Transverse colon (tissue), 4 donors: Measurements from ENCODE around the gene DMXL1. TPM values are rescaled to one million over a fixed set of nuclear protein-coding genes. Genes with fewer than 3 reads are reported as not detected.
"Not testable (repeated sequence)": the region's sequence is repeated elsewhere in the genome, so short reads cannot be mapped to it uniquely, and the experiment has no call there.

Experiments used
- DNase-seq: peaks from one replicate; pipeline ENCODE4 v3.0.0-alpha.2; 2019
- H3K27ac ChIP-seq, 4 donors: fragments of 200-600 bp; sonication (generic); 2 replicates each; pipeline ENCODE4 v1.5.1; 2016 to 2018; ENCODE audit warnings: inconsistent platforms in 4 of 4
- H3K27me3 ChIP-seq: fragments of 200-600 bp; sonication (generic); 2 replicates; pipeline ENCODE4 v1.5.1; 2017; ENCODE audit warnings: inconsistent platforms
- H3K36me3 ChIP-seq, 4 donors: fragments of 200-600 bp; sonication (generic); 2 replicates each; pipeline ENCODE4 v1.5.1; 2017 to 2019; ENCODE audit warnings: inconsistent platforms in 4 of 4
- H3K4me1 ChIP-seq, 4 donors: fragments of 200-600 bp; sonication (generic); 2 replicates each; pipeline ENCODE4 v1.5.1; 2017 to 2020; ENCODE audit warnings: inconsistent platforms in 4 of 4
- H3K4me3 ChIP-seq, 4 donors: fragments of 200-600 bp; sonication (generic); 1 replicate in 1 of 4; 2 replicates in 3 of 4; pipeline versions ENCODE4 v1.5.1 to v1.6.1; 2017 to 2019; ENCODE audit warnings: inconsistent platforms in 4 of 4
- H3K9me3 ChIP-seq, 2 donors: fragments of 200-600 bp; sonication (generic); 2 replicates each; pipeline ENCODE4 v1.5.1; 2017 to 2019; ENCODE audit warnings: inconsistent platforms in 2 of 2
- EP300 ChIP-seq: sonication (generic); formaldehyde crosslinking; IDR thresholded peaks from one replicate; pipeline ENCODE4 v1.6.1; 2017; ENCODE audit warnings: antibody characterized with exemption, low read depth
- POLR2A ChIP-seq: fragments of 450-650 bp; IDR thresholded peaks from one replicate; pipeline ENCODE4 v1.6.1; 2016; ENCODE audit warnings: antibody characterized with exemption, mild to moderate bottlenecking, moderate library complexity
- POLR2AphosphoS5 ChIP-seq, 3 donors: sonication (generic); formaldehyde crosslinking; IDR thresholded peaks; one replicate each; pipeline ENCODE4 v1.6.1; 2016; ENCODE audit warnings: antibody characterized with exemption in 3 of 3
- WGBS, 2 donors: methylation state at CpG; one replicate each; pipeline ENCODE4 v1.1.5; 2018; ENCODE audit warnings: low coverage in 1 of 2; 5-methylcytosine and 5-hydroxymethylcytosine counted together
- in situ Hi-C, 4 donors: fragments of 200-750 bp; cut with MboI; loops; one replicate each; pipeline versions ENCODE4 v1.15.0 to v1.15.1; 2017; ENCODE audit warnings: low sequenced_read_pairs in 3 of 4, low pct_ligation_motif_present in 1 of 4, low pct_unique_long_range_greater_than_20kb in 1 of 4
- intact Hi-C: fragments of 100-400 bp; cut with DNase I; formaldehyde crosslinking; loops from one replicate; pipeline ENCODE4 v1.15.1; 2023; ENCODE audit warnings: low total_unique reads
- total RNA-seq, 4 donors: library from RNA; depleted of rRNA; stranded (reverse); fragments of >200 nt; gene quantifications; one replicate each; pipeline ENCODE4 v1.1.0, GENCODE V29; 2016
- TF ChIP-seq, protein P1 (sequence below), 5 experiments: fragments of 200-600 bp in 3 of 5; fragments of 450-650 bp in 2 of 5; sonication (generic) in 3 of 5; IDR thresholded peaks; 1 replicate in 2 of 5; 2 replicates in 3 of 5; pipeline ENCODE4 v1.5.1; 2016 to 2017; ENCODE audit warnings: antibody characterized with exemption in 5 of 5, inconsistent platforms in 3 of 5, mild to moderate bottlenecking in 2 of 5, moderate library complexity in 1 of 5

DMXL1 gene
- total RNA-seq, 4 donors from 2014 or later = 44.6 to 84.8 (median 58.2) TPM

DNA sequence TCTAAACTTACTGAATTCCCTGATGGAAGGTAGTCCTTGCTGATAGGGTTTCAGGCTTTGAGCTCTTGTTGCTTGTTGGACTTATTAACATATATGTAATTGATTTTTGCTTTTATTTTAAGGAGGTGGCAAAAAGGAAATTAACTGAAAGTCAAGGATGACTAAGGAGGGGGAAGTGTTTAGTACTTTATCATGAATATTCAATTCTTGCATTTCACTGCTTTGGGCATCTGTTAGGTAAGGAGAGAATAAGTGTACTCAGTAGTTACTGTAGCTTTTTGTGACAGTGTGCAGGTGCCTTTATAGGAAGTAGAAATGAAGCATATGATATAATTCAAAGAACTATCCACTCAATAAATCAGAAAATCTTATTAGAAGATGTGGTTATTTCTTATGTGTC lies 47.1 kb downstream of the DMXL1 start:
- TF ChIP-seq POLR2A = no peak
- TF ChIP-seq POLR2AphosphoS5 (IDR thresholded peaks at IDR 0.05) = no peak
- TF ChIP-seq, protein P1, sequence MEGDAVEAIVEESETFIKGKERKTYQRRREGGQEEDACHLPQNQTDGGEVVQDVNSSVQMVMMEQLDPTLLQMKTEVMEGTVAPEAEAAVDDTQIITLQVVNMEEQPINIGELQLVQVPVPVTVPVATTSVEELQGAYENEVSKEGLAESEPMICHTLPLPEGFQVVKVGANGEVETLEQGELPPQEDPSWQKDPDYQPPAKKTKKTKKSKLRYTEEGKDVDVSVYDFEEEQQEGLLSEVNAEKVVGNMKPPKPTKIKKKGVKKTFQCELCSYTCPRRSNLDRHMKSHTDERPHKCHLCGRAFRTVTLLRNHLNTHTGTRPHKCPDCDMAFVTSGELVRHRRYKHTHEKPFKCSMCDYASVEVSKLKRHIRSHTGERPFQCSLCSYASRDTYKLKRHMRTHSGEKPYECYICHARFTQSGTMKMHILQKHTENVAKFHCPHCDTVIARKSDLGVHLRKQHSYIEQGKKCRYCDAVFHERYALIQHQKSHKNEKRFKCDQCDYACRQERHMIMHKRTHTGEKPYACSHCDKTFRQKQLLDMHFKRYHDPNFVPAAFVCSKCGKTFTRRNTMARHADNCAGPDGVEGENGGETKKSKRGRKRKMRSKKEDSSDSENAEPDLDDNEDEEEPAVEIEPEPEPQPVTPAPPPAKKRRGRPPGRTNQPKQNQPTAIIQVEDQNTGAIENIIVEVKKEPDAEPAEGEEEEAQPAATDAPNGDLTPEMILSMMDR (IDR thresholded peaks at IDR 0.05) = no peak
- TF ChIP-seq EP300 = no peak
- H3K27ac ChIP-seq = no peak overlapping the region
- DNase-seq = no peak
- H3K4me3 ChIP-seq = no peak overlapping the region
- H3K27me3 ChIP-seq = no peaks in the 10 kb centered on the region
- H3K9me3 ChIP-seq = no peaks in the 10 kb centered on the region
- peaks cover 0 to 43% (median 18%) of the 10 kb centered on the region in 4 donors for H3K36me3 ChIP-seq
- in situ Hi-C loops = no loop called here
- no peaks in the 10 kb centered on the region for H3K4me1 ChIP-seq
- intact Hi-C loops = no loop called here

DNA sequence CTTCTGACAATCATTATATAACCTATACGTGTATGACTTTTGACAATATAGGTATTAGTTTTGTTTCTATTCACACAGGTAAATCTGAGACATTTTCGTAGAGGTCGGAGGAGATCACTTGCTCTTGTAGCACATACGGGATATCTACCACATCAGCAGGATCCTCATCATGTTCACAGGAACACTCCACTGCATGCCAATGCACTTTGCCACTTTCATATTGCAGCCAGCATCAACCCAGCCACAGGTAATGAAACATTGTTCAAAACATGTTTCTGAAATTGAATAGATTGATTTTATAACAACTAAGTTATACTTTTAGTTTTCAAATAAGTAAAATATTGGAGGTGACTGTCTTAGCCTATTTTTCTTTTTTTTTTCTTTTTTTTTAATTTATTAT lies 50.0 kb downstream of the DMXL1 start:
- TF ChIP-seq, protein P1 (IDR thresholded peaks at IDR 0.05) = no peak
- TF ChIP-seq POLR2AphosphoS5 (IDR thresholded peaks at IDR 0.05) = no peak
- TF ChIP-seq EP300 = no peak
- no peak for TF ChIP-seq POLR2A
- no peak for DNase-seq
- H3K36me3 ChIP-seq = peaks cover 0 to 43% (median 20%) of the 10 kb centered on the region in 4 donors
- no peaks in the 10 kb centered on the region for H3K9me3 ChIP-seq
- no peak overlapping the region for H3K4me3 ChIP-seq
- WGBS, 2 donors = 92 to 97% methylated on average over 4 of the region's 4 CpGs
- no peak overlapping the region for H3K27ac ChIP-seq
- in situ Hi-C loops = no loop called here
- no peaks in the 10 kb centered on the region for H3K4me1 ChIP-seq
- intact Hi-C loops = no loop called here
- H3K27me3 ChIP-seq = no peaks in the 10 kb centered on the region

DNA sequence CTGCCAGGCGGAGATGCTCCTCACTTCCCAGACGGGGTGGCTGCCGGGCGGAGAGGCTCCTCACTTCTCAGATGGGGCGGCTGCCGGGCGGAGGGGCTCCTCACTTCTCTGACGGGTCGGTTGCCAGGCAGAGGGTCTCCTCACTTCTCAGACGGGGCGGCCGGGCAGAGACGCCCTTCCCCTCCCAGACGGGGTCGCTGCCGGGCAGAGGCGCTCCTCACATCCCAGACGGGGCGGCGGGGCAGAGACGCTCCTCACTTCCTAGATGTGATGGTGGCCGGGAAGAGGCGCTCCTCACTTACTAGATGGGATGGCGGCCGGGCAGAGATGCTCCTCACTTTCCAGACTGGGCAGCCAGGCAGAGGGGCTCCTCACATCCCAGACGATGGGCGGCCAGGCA lies 51.6 kb downstream of the DMXL1 start:
- H3K27me3 ChIP-seq, in situ Hi-C loops, H3K9me3 ChIP-seq, H3K4me1 ChIP-seq, H3K27ac ChIP-seq, intact Hi-C loops, DNase-seq, H3K4me3 ChIP-seq: not testable (repeated sequence)
- peaks cover 0 to 32% (median 13%) of the 10 kb centered on the region in 4 donors for H3K36me3 ChIP-seq
- WGBS, 2 donors = 96% methylated on average over 18 of the region's 27 CpGs; no CpG with 5 or more reads in 1 of the 2 donors

DNA sequence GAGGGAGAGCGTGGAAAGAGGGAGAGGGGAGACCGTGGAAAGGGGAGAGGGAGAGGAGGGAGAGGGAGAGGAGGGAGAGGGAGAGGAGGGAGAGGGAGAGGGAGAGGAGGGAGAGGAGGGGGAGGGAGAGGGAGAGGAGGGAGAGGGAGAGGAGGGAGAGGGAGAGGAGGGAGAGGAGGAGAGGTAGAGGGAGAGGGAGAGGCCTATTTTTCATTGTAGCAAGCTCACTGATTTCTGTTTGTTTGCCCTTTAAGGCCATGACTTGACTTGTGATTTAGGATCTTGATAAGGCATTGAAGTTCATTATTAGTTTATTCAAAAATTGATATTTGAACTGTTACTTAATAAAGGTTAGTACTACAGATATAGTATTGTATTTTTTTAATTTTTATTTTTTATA lies 52.4 kb downstream of the DMXL1 start:
- Histone ChIP-seq H3K4me1 (no peaks in the 10 kb centered on the region), H3K27ac (no peak overlapping the region), H3K4me3 (no peak overlapping the region), H3K9me3 (no peaks in the 10 kb centered on the region), H3K27me3 (no peaks in the 10 kb centered on the region), H3K36me3 (peaks cover 0 to 27% (median 10%) of the 10 kb centered on the region in 4 donors)
- TF ChIP-seq EP300 = no peak
- TF ChIP-seq POLR2AphosphoS5 (IDR thresholded peaks at IDR 0.05) = no peak
- TF ChIP-seq, protein P1 (IDR thresholded peaks at IDR 0.05) = no peak
- TF ChIP-seq POLR2A = no peak
- no peak for DNase-seq
- WGBS, 2 donors = 100% methylated on average over 2 of the region's 2 CpGs; no CpG with 5 or more reads in 1 of the 2 donors
- intact Hi-C loops = no loop called here
- in situ Hi-C loops = no loop called here

DNA sequence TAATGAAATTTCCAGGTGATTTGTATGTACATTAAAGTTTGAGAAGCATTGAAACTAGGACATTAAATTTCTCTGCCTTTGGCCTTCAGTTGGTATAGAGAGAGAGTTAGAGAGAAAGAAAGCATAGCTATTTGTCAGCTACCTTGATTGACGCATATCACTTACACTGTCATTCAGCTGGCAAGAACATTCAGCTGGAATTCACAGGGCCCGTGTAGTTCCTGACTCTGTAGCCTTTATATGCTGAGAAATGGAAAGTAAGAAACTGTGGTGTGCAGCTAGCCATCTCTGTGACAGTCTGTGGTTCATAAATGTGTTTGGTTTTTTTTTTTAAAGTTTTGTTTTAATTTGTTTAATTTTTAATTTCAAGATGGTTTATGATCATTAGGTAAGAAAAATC lies 58.9 kb downstream of the DMXL1 start:
- Histone ChIP-seq H3K4me3 (no peak overlapping the region), H3K27me3 (no peaks in the 10 kb centered on the region), H3K9me3 (no peaks in the 10 kb centered on the region), H3K4me1 (no peaks in the 10 kb centered on the region), H3K27ac (no peak overlapping the region), H3K36me3 (peaks cover 0 to 49% (median 19%) of the 10 kb centered on the region in 4 donors)
- intact Hi-C loops (no loop called here), in situ Hi-C loops (no loop called here)
- 81 to 88% methylated on average over 2 of the region's 2 CpGs for WGBS, 2 donors
- TF ChIP-seq, protein P1 (IDR thresholded peaks at IDR 0.05) = no peak
- TF ChIP-seq POLR2AphosphoS5 (IDR thresholded peaks at IDR 0.05) (no peak), EP300 (no peak), POLR2A (no peak)
- DNase-seq = no peak
